Thyroid gland (tissue), 4 donors: ENCODE results near the gene CYFIP1. TPM values are rescaled to one million over a fixed set of nuclear protein-coding genes. Genes with fewer than 3 reads are reported as not detected.
A peak's percentile ranks its signal among the peaks of the same experiment; 100 is the strongest.

Experiments
- DNase-seq, 2 donors: peaks; one replicate each; pipeline ENCODE4 v3.0.0-alpha.2; 2019
- H3K27ac ChIP-seq, 3 donors: fragments of 200-600 bp; sonication (generic); 1 replicate in 2 of 3; 2 replicates in 1 of 3; pipeline ENCODE4 v1.5.1; 2016 to 2019; ENCODE audit warnings: mild to moderate bottlenecking in 1 of 3, moderate library complexity in 1 of 3
- H3K27me3 ChIP-seq: fragments of 200-600 bp; sonication (generic); one replicate; pipeline ENCODE4 v1.5.1; 2019
- H3K36me3 ChIP-seq, 2 donors: fragments of 200-600 bp; sonication (generic); one replicate each; pipeline ENCODE4 v1.5.1; 2016 to 2019
- H3K4me1 ChIP-seq, 2 donors: fragments of 200-600 bp; sonication (generic); one replicate each; pipeline ENCODE4 v1.5.1; 2017 to 2019
- H3K4me3 ChIP-seq, 3 donors: fragments of 200-600 bp; sonication (generic); replicated peaks in 1 of 3; 1 replicate in 2 of 3; 2 replicates in 1 of 3; pipeline ENCODE4 v1.5.1; 2016; ENCODE audit warnings: mild to moderate bottlenecking in 1 of 3
- H3K9me3 ChIP-seq: fragments of 200-600 bp; sonication (generic); one replicate; pipeline ENCODE4 v1.5.1; 2017
- CTCF ChIP-seq, 6 experiments: fragments of 200-600 bp in 3 of 6; fragments of 450-650 bp in 3 of 6; sonication (generic) in 3 of 6; IDR thresholded peaks; one replicate each; pipeline ENCODE4 v1.5.1; 2016 to 2019; ENCODE audit warnings: antibody characterized with exemption in 6 of 6, mild to moderate bottlenecking in 2 of 6, inconsistent platforms in 1 of 6, moderate library complexity in 1 of 6
- POLR2A ChIP-seq, 2 donors: fragments of 450-650 bp; IDR thresholded peaks; one replicate each; pipeline ENCODE4 v1.6.1; 2017; ENCODE audit warnings: antibody characterized with exemption in 2 of 2, mild to moderate bottlenecking in 2 of 2, moderate library complexity in 1 of 2
- WGBS, 2 donors: methylation state at CpG; one replicate each; pipeline ENCODE4 v1.1.5; 2017; 5-methylcytosine and 5-hydroxymethylcytosine counted together
- intact Hi-C: fragments of 100-400 bp; cut with DNase I; formaldehyde crosslinking; loops from one replicate; pipeline ENCODE4 v1.15.1; 2023
- total RNA-seq, 4 donors: library from RNA; depleted of rRNA; stranded (reverse); fragments of >200 nt; gene quantifications; one replicate each; pipeline ENCODE4 v1.2.3, GENCODE V29; 2016

CYFIP1 gene
- total RNA-seq, 4 donors from 2014 or later: 89.1 to 138 (median 131) TPM

- H3K4me3 ChIP-seq: peak overlapping the region; percentile 67 to 86 (median 75)
- intact Hi-C loops: loop anchor here (5.0 kb wide), 1 partner anchor 52 kb away; the partner anchor contains the start of gene NIPA1
- no peak for TF ChIP-seq POLR2A (IDR thresholded peaks at IDR 0.05)
- TF ChIP-seq CTCF (IDR thresholded peaks at IDR 0.05): no peak
- H3K27me3 ChIP-seq: no peaks in the 10 kb centered on the region
- 0 to 1% methylated on average over 16 of the region's 16 CpGs for whole genome bisulfite sequencing, 2 donors
- H3K9me3 ChIP-seq: no peaks in the 10 kb centered on the region
- DNase-seq: no peak
- peaks cover 17 to 19% of the 10 kb centered on the region in 2 donors for H3K4me1 ChIP-seq
- H3K27ac ChIP-seq: peak overlapping the region; percentile 79 to 87 (median 84)
- no peaks in the 10 kb centered on the region for H3K36me3 ChIP-seq
Measured at GRCh38 chr15:22839046-22839695, 141.0 kb downstream of the CYFIP1 start.

- intact Hi-C loops: loop anchor here (5.0 kb wide), 1 partner anchor 51 kb away; the partner anchor contains the start of gene NIPA1
- Histone ChIP-seq H3K4me3 (peak within 1 kb of the TSS; percentile 67 to 86 (median 75)), H3K36me3 (no peaks in the 10 kb centered on the region), H3K27ac (peak within 1 kb of the TSS; percentile 79 to 87 (median 84)), H3K9me3 (no peaks in the 10 kb centered on the region), H3K27me3 (no peaks in the 10 kb centered on the region), H3K4me1 (peaks cover 17 to 19% of the 10 kb centered on the region in 2 donors)
- 0 to 1% methylated on average over 10 to 67 of the region's 83 CpGs for WGBS, 2 donors
- peak; percentile 98 to 99 for DNase-seq
- TF ChIP-seq POLR2A (IDR thresholded peaks at IDR 0.05) (peak; percentile 22 to 91), CTCF (IDR thresholded peaks at IDR 0.05) (peak in 1 of 6 experiments; percentile 11)
Measured at GRCh38 chr15:22838292-22839042, 141.7 kb downstream of the CYFIP1 start, which contains the start of gene NIPA2. TSS of gene NIPA2 (plus strand) at chr15:22838666. CDS start at chr15:22851732, 13,066 bp downstream.

GRCh38 chr15:22831473-22831872 is 148.7 kb downstream of the CYFIP1 start:
- H3K27ac ChIP-seq: no peak overlapping the region
- H3K4me3 ChIP-seq: no peak overlapping the region
- DNase-seq: no peak
- intact Hi-C loops: no loop called here
- WGBS, 2 donors: 58 to 63% methylated on average over 1 of the region's 1 CpG
- H3K27me3 ChIP-seq: no peaks in the 10 kb centered on the region
- TF ChIP-seq CTCF (IDR thresholded peaks at IDR 0.05): no peak
- no peak for TF ChIP-seq POLR2A (IDR thresholded peaks at IDR 0.05)
- H3K36me3 ChIP-seq: peaks cover 8% of the 10 kb centered on the region in 2 donors
- no peaks in the 10 kb centered on the region for H3K9me3 ChIP-seq
- no peaks in the 10 kb centered on the region for H3K4me1 ChIP-seq

- Histone ChIP-seq H3K9me3 (no peaks in the 10 kb centered on the region), H3K27me3 (no peaks in the 10 kb centered on the region), H3K4me3 (no peak overlapping the region), H3K4me1 (no peaks in the 10 kb centered on the region), H3K27ac (no peak overlapping the region), H3K36me3 (peaks cover 19 to 31% of the 10 kb centered on the region in 2 donors)
- no peak for TF ChIP-seq CTCF (IDR thresholded peaks at IDR 0.05)
- TF ChIP-seq POLR2A (IDR thresholded peaks at IDR 0.05): no peak
- intact Hi-C loops: loop anchor here (5.0 kb wide), 1 partner anchor 35 kb away; no protein-coding TSS in a partner anchor
- WGBS, 2 donors: 60 to 68% methylated on average over 1 of the region's 1 CpG
- DNase-seq: no peak
Measured at GRCh38 chr15:22827125-22827524, 153.0 kb downstream of the CYFIP1 start.
